SK-N-MC (cell line): Measurements from ENCODE around the gene KMT2A.

ENCODE experiments used
- EZH2 ChIP-seq: fragments of 200-600 bp; sonication (generic); IDR thresholded peaks from one replicate; pipeline ENCODE4 v1.6.1; 2017; ENCODE audit warnings: antibody characterized with exemption
- FOXP2 ChIP-seq: optimal IDR thresholded peaks from 2 replicates; pipeline ENCODE3; 2011; ENCODE audit warnings: mild to moderate bottlenecking, moderate library complexity; ENCODE audit not compliant: insufficient read depth; ENCODE audit errors: extremely low read length, control extremely low read depth
- POLR2AphosphoS5 ChIP-seq: IDR thresholded peaks from 2 replicates; pipeline ENCODE4 v1.6.1; 2012; ENCODE audit warnings: mild to moderate bottlenecking, low read depth, low read length, borderline replicate concordance

DNA sequence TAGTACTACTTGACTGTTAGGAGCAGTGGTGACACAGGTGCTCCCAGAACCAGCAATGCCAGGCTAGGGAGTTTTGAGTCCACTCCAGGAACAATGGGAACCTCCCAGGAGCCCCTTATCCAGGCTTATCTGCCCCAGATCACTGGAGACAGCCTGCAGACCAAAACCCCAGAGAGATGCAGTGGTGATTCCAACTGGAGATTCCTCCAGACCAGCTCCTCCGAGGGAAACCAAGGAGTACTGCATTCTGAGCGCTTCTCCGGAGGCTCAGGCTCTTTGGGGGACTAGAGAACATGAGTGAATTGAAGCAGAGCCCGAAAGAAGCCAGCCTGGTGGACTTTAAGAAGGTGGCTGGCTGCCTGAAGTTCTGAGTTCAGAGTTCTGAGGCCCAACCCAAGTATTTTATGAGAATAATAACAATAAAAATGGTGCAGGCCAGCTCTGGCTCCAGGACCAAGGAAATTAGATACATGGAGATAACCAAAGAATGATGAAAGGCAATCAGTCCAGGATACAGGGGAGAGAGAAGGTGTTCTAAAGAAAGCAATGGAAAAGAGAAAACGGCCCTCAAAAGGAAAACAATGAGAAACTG, 93.4 kb downstream of the KMT2A start:
- no peak for TF ChIP-seq EZH2
- TF ChIP-seq POLR2AphosphoS5: no peak
- TF ChIP-seq FOXP2: no peak
